CD14-positive monocyte (primary cell): ENCODE data around the gene URB2. TPM values are rescaled to one million over a fixed set of nuclear protein-coding genes. Genes with fewer than 3 reads are reported as not detected.

ENCODE experiments used
- DNase-seq, 3 donors: peaks; one replicate each; pipeline ENCODE4 v3.0.0-alpha.2; 2011 to 2022
- H2AFZ ChIP-seq: 2 replicates; pipeline ENCODE4 v1.6.0; 2012; ENCODE audit warnings: mild to moderate bottlenecking, low read depth, low read length, inconsistent platforms; ENCODE audit not compliant: insufficient read depth, poor library complexity, severe bottlenecking
- H3K27ac ChIP-seq, 2 donors: 1 replicate in 1 of 2; 2 replicates in 1 of 2; pipeline ENCODE4 v1.5.1; 2012 to 2013; ENCODE audit warnings: low read length in 2 of 2, control low read depth in 1 of 2, inconsistent platforms in 1 of 2, low read depth in 1 of 2, mild to moderate bottlenecking in 1 of 2
- H3K27me3 ChIP-seq, 2 donors: one replicate each; pipeline versions ENCODE4 v1.6.0 to v1.6.1; 2011 to 2013; ENCODE audit warnings: low read length in 2 of 2; ENCODE audit not compliant: control insufficient read depth in 2 of 2, insufficient read depth in 2 of 2
- H3K36me3 ChIP-seq, 2 donors: replicated peaks in 1 of 2; 1 replicate in 1 of 2; 2 replicates in 1 of 2; pipeline versions ENCODE4 v1.5.1 to v1.6.1; 2012 to 2013; ENCODE audit warnings: low read length in 2 of 2, control low read depth in 1 of 2, inconsistent platforms in 1 of 2, mild to moderate bottlenecking in 1 of 2; ENCODE audit not compliant: insufficient read depth in 2 of 2, control insufficient read depth in 1 of 2
- H3K4me1 ChIP-seq, 2 donors: 1 replicate in 1 of 2; 2 replicates in 1 of 2; pipeline versions ENCODE4 v1.5.1 to v1.6.1; 2012 to 2013; ENCODE audit warnings: low read length in 2 of 2, control low read depth in 1 of 2, inconsistent platforms in 1 of 2, mild to moderate bottlenecking in 1 of 2, moderate library complexity in 1 of 2; ENCODE audit not compliant: insufficient read depth in 2 of 2, control insufficient read depth in 1 of 2
- H3K4me2 ChIP-seq: replicated peaks from 2 replicates; pipeline ENCODE3; 2012; ENCODE audit warnings: low read length, moderate library complexity, mild to moderate bottlenecking; ENCODE audit not compliant: poor library complexity, severe bottlenecking; ENCODE audit errors: extremely low read depth
- H3K4me3 ChIP-seq, 3 experiments: fragments of 200-600 bp in 1 of 3; sonication (generic) in 1 of 3; replicated peaks in 1 of 3; 1 replicate in 2 of 3; 2 replicates in 1 of 3; pipeline ENCODE4 v1.5.1; 2011 to 2013; ENCODE audit warnings: low read length in 3 of 3, mild to moderate bottlenecking in 3 of 3, control low read depth in 2 of 3, low read depth in 2 of 3, inconsistent platforms in 1 of 3, moderate library complexity in 1 of 3
- H3K79me2 ChIP-seq: 2 replicates; pipeline ENCODE4 v1.6.0; 2012; ENCODE audit warnings: mild to moderate bottlenecking, control low read depth, inconsistent platforms, low read length, moderate library complexity; ENCODE audit not compliant: insufficient read depth
- H3K9ac ChIP-seq: 2 replicates; pipeline ENCODE4 v1.6.0; 2017; ENCODE audit warnings: low read length, mild to moderate bottlenecking; ENCODE audit not compliant: insufficient read depth, poor library complexity, severe bottlenecking
- H3K9me3 ChIP-seq, 2 donors: replicated peaks in 1 of 2; 1 replicate in 1 of 2; 2 replicates in 1 of 2; pipeline versions ENCODE4 v1.5.1 to v1.6.1; 2012 to 2013; ENCODE audit warnings: low read length in 2 of 2, control low read depth in 1 of 2; ENCODE audit not compliant: control insufficient read depth in 1 of 2, insufficient read depth in 1 of 2
- H4K20me1 ChIP-seq: 2 replicates; pipeline ENCODE4 v1.6.0; 2012; ENCODE audit warnings: mild to moderate bottlenecking, low read length, control low read depth, moderate library complexity; ENCODE audit not compliant: insufficient read depth
- H3K27ac Mint-ChIP-seq, 7 donors: one replicate each; pipeline ENCODE4 v1.8.0; 2020; ENCODE audit warnings: mild to moderate bottlenecking in 7 of 7, mixed read lengths in 7 of 7, moderate library complexity in 6 of 7, inconsistent platforms in 2 of 7
- H3K27me3 Mint-ChIP-seq, 3 donors: one replicate each; pipeline ENCODE4 v1.8.0; 2021 to 2022; ENCODE audit warnings: low read depth in 3 of 3, mild to moderate bottlenecking in 3 of 3, mixed read lengths in 3 of 3, moderate library complexity in 3 of 3, inconsistent platforms in 1 of 3
- H3K36me3 Mint-ChIP-seq, 2 donors: one replicate each; pipeline ENCODE4 v1.8.0; 2020; ENCODE audit warnings: mixed read lengths in 2 of 2, inconsistent platforms in 1 of 2, mild to moderate bottlenecking in 1 of 2
- H3K4me1 Mint-ChIP-seq: one replicate; pipeline ENCODE4 v1.8.0; 2020; ENCODE audit warnings: mild to moderate bottlenecking, mixed read lengths
- H3K4me3 Mint-ChIP-seq, 2 donors: one replicate each; pipeline ENCODE4 v1.8.0; 2020; ENCODE audit warnings: mild to moderate bottlenecking in 2 of 2, mixed read lengths in 2 of 2, moderate library complexity in 1 of 2
- H3K9me3 Mint-ChIP-seq, 7 donors: one replicate each; pipeline ENCODE4 v1.8.0; 2020 to 2022; ENCODE audit warnings: mixed read lengths in 7 of 7, mild to moderate bottlenecking in 6 of 7, moderate library complexity in 6 of 7, inconsistent platforms in 2 of 7
- WGBS: methylation state at CpG from one replicate; pipeline ENCODE4 v1.1.5; 2013; ENCODE audit warnings: missing lambda C conversion rate; ENCODE audit not compliant: insufficient coverage; 5-methylcytosine and 5-hydroxymethylcytosine counted together
- intact Hi-C, 2 donors: fragments of 100-400 bp; cut with micrococcal nuclease; formaldehyde crosslinking; loops; one replicate each; pipeline versions ENCODE4 v1.15.0 to v1.15.1; 2023
- polyA plus RNA-seq, 3 donors: library from polyadenylated mRNA; depleted of rRNA in 1 of 3; unstranded in 2 of 3; stranded (reverse) in 1 of 3; fragments of 300-500 nt in 2 of 3; fragments of >200 nt in 1 of 3; fragmentation: Illumina TruSeq in 2 of 3; gene quantifications; 1 replicate in 2 of 3; 2 replicates in 1 of 3; pipeline ENCODE4 v1.2.3, GENCODE V29; 2012 to 2021
- TF ChIP-seq, protein P1 (sequence below): fragments of 200-600 bp; IDR thresholded peaks from one replicate; pipeline ENCODE4 v1.8.0; 2022; ENCODE audit warnings: antibody characterized with exemption, mild to moderate bottlenecking

URB2 gene
- polyA plus RNA-seq, 3 donors, result 0.79 to 2.8 (median 1.5) TPM

DNA sequence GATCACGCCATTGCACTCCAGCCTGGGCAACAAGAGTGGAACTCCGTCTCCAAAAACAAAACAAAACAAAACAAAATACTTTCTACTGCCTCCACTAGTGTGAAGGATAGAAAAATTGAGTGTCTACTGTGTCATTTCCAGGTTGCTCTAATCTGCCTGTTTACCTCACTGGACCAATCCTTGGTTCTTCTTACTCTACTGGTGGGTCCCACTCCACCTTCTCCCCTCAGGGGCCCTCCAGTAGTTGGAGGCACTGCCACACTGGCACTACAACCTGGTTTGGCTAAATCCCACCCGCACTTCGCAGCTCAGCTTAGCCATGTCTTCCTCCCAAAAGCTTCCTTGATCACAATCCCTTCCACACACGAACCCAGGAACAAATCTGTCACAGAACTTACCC is 2.8 kb upstream of the URB2 start:
- Histone ChIP-seq H3K4me2 (no peak overlapping the region), H3K36me3 (peaks cover 0 to 6% of the 10 kb centered on the region in 2 donors), H3K4me1 (peaks cover 20 to 30% of the 10 kb centered on the region in 2 donors), H3K27ac (peak overlapping the region in 1 of 2 donors; percentile 0), H3K79me2 (peaks cover 92% of the 10 kb centered on the region), H4K20me1 (peaks cover 75% of the 10 kb centered on the region), H3K9me3 (no peaks in the 10 kb centered on the region), H2AFZ (no peak overlapping the region), H3K27me3 (no peaks in the 10 kb centered on the region), H3K9ac (no peak overlapping the region), H3K4me3 (no peak overlapping the region)
- Mint-ChIP-seq H3K36me3 (peaks cover 0 to 3% of the 10 kb centered on the region in 2 donors), H3K4me3 (no peak overlapping the region), H3K27me3 (no peaks in the 10 kb centered on the region), H3K4me1 (peaks cover 49% of the 10 kb centered on the region), H3K9me3 (no peaks in the 10 kb centered on the region), H3K27ac (peak overlapping the region in 2 of 7 donors; percentile 19 to 27)
- TF ChIP-seq, protein P1, sequence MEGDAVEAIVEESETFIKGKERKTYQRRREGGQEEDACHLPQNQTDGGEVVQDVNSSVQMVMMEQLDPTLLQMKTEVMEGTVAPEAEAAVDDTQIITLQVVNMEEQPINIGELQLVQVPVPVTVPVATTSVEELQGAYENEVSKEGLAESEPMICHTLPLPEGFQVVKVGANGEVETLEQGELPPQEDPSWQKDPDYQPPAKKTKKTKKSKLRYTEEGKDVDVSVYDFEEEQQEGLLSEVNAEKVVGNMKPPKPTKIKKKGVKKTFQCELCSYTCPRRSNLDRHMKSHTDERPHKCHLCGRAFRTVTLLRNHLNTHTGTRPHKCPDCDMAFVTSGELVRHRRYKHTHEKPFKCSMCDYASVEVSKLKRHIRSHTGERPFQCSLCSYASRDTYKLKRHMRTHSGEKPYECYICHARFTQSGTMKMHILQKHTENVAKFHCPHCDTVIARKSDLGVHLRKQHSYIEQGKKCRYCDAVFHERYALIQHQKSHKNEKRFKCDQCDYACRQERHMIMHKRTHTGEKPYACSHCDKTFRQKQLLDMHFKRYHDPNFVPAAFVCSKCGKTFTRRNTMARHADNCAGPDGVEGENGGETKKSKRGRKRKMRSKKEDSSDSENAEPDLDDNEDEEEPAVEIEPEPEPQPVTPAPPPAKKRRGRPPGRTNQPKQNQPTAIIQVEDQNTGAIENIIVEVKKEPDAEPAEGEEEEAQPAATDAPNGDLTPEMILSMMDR, result no peak
- no peak for DNase-seq
- 100% methylated on average over 3 of the region's 5 CpGs for WGBS
- intact Hi-C loops, result loop anchor here (10.0 kb wide), 2 partner anchors 442 to 1138 kb away; partner anchors contain the start of genes GALNT2 (in 2 of the 2) and RNF187 (in 1 of the 2)

GRCh38 chr1:229623838-229624237 is 2.2 kb upstream of the URB2 start:
- Mint-ChIP-seq H3K9me3 (no peaks in the 10 kb centered on the region), H3K27ac (no peak overlapping the region), H3K4me3 (no peak overlapping the region), H3K36me3 (peaks cover 4 to 7% of the 10 kb centered on the region in 2 donors), H3K4me1 (peaks cover 53% of the 10 kb centered on the region), H3K27me3 (no peaks in the 10 kb centered on the region)
- Histone ChIP-seq H4K20me1 (peaks cover 68% of the 10 kb centered on the region), H3K4me1 (peaks cover 20 to 30% of the 10 kb centered on the region in 2 donors), H2AFZ (no peak overlapping the region), H3K27ac (peak overlapping the region in 1 of 2 donors; percentile 0), H3K9ac (no peak overlapping the region), H3K36me3 (peaks cover 0 to 11% of the 10 kb centered on the region in 2 donors), H3K4me3 (no peak overlapping the region), H3K9me3 (no peaks in the 10 kb centered on the region), H3K79me2 (peaks cover 92% of the 10 kb centered on the region), H3K4me2 (no peak overlapping the region), H3K27me3 (no peaks in the 10 kb centered on the region)
- TF ChIP-seq, protein P1, result no peak
- no peak for DNase-seq
- intact Hi-C loops, result loop anchor here (10.0 kb wide), 2 partner anchors 441 to 1139 kb away; partner anchors contain the start of genes GALNT2 (in 2 of the 2) and RNF187 (in 1 of the 2)
- WGBS, result 100% methylated on average over 1 of the region's 1 CpG
